ENCODE measurements around the gene UBR3.
A peak's percentile ranks its signal among the peaks of the same experiment; 100 is the strongest.

UBR3 gene

DNA sequence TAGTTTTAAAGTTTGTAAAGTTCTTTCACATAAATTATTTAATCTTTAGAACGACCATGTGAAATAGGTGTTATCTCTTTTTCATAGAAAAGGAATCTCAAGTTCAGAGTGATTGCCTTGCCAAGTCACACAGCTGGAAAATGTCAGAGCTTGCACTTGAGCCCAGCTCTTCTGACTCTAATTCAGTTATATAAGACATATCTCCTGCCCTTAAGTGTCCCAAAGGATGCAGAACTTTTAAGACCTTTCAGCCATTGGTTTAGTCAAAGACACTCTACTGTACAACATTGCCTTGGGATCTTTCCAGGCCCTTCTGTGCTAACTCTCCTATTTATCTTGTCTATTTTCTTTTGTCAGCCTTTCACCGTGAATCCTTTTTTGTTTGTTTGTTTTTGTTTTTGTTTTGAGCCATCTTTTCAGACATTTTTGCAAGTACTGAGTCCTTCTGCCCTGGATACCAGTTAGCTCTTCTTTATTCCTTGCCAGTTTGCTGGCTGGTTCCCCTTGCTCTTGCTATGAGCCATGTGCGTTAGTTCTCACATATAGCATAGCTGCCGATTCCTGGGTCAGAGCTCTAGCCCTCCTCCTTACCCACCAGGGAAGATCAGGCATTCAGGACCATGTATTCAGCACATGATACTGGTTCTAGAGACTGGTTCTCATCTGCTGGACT lies 190.7 kb downstream of the UBR3 start:
- TF ChIP-seq, protein P1, sequence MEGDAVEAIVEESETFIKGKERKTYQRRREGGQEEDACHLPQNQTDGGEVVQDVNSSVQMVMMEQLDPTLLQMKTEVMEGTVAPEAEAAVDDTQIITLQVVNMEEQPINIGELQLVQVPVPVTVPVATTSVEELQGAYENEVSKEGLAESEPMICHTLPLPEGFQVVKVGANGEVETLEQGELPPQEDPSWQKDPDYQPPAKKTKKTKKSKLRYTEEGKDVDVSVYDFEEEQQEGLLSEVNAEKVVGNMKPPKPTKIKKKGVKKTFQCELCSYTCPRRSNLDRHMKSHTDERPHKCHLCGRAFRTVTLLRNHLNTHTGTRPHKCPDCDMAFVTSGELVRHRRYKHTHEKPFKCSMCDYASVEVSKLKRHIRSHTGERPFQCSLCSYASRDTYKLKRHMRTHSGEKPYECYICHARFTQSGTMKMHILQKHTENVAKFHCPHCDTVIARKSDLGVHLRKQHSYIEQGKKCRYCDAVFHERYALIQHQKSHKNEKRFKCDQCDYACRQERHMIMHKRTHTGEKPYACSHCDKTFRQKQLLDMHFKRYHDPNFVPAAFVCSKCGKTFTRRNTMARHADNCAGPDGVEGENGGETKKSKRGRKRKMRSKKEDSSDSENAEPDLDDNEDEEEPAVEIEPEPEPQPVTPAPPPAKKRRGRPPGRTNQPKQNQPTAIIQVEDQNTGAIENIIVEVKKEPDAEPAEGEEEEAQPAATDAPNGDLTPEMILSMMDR (IDR thresholded peaks at IDR 0.05; ENCODE audit: insufficient read depth, low read depth, low read length, missing control alignments) = no peak
- no peak for DNase-seq (ENCODE audit: low read depth)

DNA sequence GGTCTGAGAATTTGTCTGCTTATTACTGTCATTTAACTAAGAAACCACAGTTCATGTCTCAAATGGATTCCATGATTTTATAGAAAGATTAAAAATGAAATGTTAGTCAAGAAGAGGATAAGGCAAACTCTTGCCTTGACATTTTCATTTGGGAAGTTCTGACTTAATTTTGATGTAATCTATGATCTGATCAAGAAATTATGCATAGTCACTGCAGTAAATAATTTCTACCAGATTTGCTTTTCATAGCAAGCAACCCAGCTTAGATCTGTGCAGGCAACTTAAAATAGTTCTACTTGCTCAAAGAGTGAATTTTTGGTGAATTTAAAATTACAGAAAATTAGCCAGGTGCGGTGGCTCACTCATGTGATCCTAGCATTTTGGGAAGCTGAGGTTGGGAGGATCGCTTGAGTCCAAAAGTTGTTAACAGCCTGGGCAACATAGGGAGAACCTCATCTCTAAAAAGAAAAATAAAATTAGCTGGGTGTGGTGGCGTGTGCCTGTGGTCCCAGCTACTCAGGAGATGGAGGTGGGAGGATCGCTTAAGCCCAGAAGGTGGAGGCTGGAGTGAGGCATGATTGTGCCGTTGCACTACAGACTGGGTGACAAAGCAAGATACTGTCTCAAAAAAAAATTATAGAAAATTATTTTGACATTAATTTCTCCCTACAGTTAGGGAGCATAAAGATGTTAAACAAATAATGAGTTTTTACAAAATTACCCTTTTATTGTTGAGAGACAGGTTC lies 192.0 kb downstream of the UBR3 start:
- H3K4me3 ChIP-seq (ENCODE audit: low read depth, low read length) = no peak overlapping the region
- DNase-seq (ENCODE audit: low read depth) = no peak
- TF ChIP-seq, protein P1 (IDR thresholded peaks at IDR 0.05; ENCODE audit: insufficient read depth, low read depth, low read length, missing control alignments) = no peak

More for the DNA sequence above, 190.7 kb downstream of the UBR3 start:
- no peak overlapping the region for H3K4me3 ChIP-seq (ENCODE audit: low read depth, low read length)

DNA sequence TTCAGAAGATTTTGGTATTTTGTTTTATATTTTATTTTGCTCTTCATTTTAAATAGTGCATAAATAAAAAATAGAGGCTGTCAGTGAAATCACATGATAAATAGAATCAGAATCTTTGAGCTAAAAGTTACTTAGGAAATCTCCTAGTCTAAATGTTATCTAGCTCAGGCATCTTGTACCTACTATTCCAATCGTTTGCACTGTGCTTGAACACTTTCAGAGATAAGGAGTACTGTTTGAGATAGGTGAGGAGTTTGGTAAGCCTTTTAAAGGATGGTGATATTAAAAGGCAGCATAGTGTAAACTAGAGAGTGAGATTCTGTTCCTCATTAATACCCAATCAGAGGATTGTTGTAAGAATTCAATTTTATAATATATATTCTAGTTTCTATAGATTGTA lies 193.5 kb downstream of the UBR3 start:
- H3K4me3 ChIP-seq (ENCODE audit: low read depth, low read length) = no peak overlapping the region
- TF ChIP-seq, protein P1 (IDR thresholded peaks at IDR 0.05; ENCODE audit: insufficient read depth, low read depth, low read length, missing control alignments) = no peak
- no peak for DNase-seq (ENCODE audit: low read depth)

DNA sequence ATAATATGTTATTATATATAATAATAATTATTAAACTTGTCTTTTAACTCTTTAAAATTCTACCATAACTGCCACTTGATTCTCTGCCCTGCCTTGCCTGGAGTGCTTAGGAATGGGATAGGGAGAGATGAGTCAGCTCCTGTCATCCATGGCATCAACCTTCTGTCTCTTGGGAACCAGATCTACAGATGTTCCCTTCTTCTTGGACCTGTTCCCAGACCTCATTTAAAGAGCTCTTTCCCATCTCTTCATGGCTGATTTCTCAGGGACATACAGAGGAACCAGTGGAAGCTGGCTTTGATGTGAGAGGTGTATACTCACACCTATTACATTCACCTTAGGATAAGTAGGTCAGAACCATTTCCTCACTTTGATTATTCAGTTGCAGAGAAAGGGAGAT lies 195.4 kb downstream of the UBR3 start:
- no peak overlapping the region for H3K4me3 ChIP-seq (ENCODE audit: low read depth, low read length)
- TF ChIP-seq, protein P1 (IDR thresholded peaks at IDR 0.05; ENCODE audit: insufficient read depth, low read depth, low read length, missing control alignments) = no peak
- DNase-seq (ENCODE audit: low read depth) = no peak

DNA sequence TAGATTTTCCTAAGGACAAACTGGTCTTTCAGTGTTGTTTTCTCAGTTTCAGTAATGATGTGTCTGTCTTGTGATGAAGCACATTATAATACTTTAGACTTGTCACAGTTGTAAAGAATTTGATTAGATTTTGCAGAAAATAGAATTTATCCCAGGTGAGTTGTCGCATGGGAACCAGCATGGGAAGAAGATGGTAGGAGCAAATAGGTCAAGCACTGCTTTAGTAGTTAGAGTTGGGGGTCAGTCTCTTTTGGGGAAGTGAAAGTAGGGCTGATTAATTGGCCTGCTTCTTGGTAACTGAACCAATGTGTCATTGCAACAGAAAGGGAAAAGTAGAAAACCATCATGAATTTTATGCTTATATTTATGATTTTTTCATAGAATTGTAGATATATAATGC lies 197.5 kb downstream of the UBR3 start:
- no peak overlapping the region for H3K4me3 ChIP-seq (ENCODE audit: low read depth, low read length)
- DNase-seq (ENCODE audit: low read depth) = peak; percentile 37
- TF ChIP-seq, protein P1 (IDR thresholded peaks at IDR 0.05; ENCODE audit: insufficient read depth, low read depth, low read length, missing control alignments) = no peak

DNA sequence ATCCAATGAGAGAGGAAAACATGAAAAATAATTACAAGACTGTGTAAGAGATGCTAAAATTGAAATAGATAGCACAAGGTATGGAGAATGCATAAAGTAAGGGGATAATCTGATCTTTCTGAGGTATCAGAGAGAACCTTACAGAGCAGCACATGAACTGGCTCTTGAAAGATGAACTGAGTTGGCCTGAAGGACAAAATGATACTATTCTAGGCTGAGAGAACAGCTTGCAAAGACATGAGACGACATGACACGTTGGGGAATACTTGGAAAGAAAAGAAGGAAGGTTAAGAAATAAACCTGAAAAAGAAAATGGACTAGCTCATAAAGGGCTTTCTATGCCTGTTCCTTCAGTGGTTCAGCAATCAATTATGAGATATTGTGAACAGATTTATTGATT lies 198.0 kb downstream of the UBR3 start:
- no peak for DNase-seq (ENCODE audit: low read depth)
- no peak overlapping the region for H3K4me3 ChIP-seq (ENCODE audit: low read depth, low read length)
- TF ChIP-seq, protein P1 (IDR thresholded peaks at IDR 0.05; ENCODE audit: insufficient read depth, low read depth, low read length, missing control alignments) = no peak
